ENCODE results near the gene TAS2R41.

DNA sequence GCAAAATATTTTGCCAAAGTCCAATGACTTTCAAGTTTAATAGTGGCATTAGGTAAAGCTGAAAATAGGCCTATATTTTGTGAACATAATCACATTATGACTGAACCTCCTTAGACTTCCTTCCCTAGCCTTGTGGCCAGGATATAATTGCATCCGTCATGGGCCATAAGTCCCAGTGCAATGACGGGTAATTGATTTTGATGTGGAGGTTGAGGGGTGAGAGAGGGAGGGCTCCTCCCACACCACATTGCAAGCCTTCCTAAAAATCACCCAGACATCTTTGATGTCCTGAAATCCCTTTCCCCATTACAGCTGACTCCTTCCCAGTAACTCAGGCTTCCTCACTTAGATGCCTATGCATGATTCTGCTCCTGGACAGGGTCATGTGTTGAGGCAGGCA, 25.6 kb downstream of the TAS2R41 start:
- TF ChIP-seq EZH2 (IDR thresholded peaks at IDR 0.05; ENCODE audit: low read length) = no peak
- TF ChIP-seq, protein P1, sequence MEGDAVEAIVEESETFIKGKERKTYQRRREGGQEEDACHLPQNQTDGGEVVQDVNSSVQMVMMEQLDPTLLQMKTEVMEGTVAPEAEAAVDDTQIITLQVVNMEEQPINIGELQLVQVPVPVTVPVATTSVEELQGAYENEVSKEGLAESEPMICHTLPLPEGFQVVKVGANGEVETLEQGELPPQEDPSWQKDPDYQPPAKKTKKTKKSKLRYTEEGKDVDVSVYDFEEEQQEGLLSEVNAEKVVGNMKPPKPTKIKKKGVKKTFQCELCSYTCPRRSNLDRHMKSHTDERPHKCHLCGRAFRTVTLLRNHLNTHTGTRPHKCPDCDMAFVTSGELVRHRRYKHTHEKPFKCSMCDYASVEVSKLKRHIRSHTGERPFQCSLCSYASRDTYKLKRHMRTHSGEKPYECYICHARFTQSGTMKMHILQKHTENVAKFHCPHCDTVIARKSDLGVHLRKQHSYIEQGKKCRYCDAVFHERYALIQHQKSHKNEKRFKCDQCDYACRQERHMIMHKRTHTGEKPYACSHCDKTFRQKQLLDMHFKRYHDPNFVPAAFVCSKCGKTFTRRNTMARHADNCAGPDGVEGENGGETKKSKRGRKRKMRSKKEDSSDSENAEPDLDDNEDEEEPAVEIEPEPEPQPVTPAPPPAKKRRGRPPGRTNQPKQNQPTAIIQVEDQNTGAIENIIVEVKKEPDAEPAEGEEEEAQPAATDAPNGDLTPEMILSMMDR (optimal IDR thresholded peaks at IDR 0.05 in 1 of 3, IDR thresholded peaks at IDR 0.05 in 1 of 3, conservative IDR thresholded peaks at IDR 0.05 in 1 of 3; ENCODE audit: extremely low read depth in 1 of 3, insufficient read depth in 2 of 3, low read length in 3 of 3) = no peak
